SK-N-SH (cell line): ENCODE data around the gene RAB3B. TPM values are rescaled to one million over a fixed set of nuclear protein-coding genes. Genes with fewer than 3 reads are reported as not detected.
"Not testable (repeated sequence)": the region's sequence is repeated elsewhere in the genome, so short reads cannot be mapped to it uniquely, and the experiment has no call there.

ENCODE experiments used
- CTCF ChIA-PET: fragments of 300-600, 350-600 bp; formaldehyde crosslinking; extraction: SDS; loops from one replicate; lab custom pipeline; 2021; lab: Yijun Ruan, JAX
- POLR2A ChIA-PET: fragments of 350-600 bp; sonication (Branson Sonifier 250); formaldehyde crosslinking; extraction: SDS; loops from one replicate; lab custom pipeline; 2020; ENCODE audit warnings: antibody characterized with exemption, inconsistent platforms; lab: Yijun Ruan, JAX
- DNase-seq: peaks from one replicate; pipeline ENCODE4 v3.0.0; 2012
- H2AFZ ChIP-seq: fragments of 200-600 bp; sonication (generic); 2 replicates; pipeline ENCODE4 v1.8.1; 2016; ENCODE audit warnings: antibody characterized with exemption, mild to moderate bottlenecking, low read depth
- H3F3A ChIP-seq: fragments of 200-600 bp; sonication (generic); replicated peaks from 2 replicates; pipeline ENCODE3; 2016; ENCODE audit warnings: antibody characterized with exemption, mild to moderate bottlenecking; ENCODE audit not compliant: insufficient read depth
- H3K27ac ChIP-seq, 2 experiments: fragments of 200-500 bp in 1 of 2; fragments of 200-600 bp in 1 of 2; sonication (Bioruptor generic) in 1 of 2; sonication (generic), shearing (Covaris generic) in 1 of 2; 2 replicates each; pipeline versions ENCODE4 v1.5.1 to v1.6.1; 2014 to 2016; ENCODE audit warnings: low read depth in 2 of 2, inconsistent platforms in 1 of 2, low read length in 1 of 2, mild to moderate bottlenecking in 1 of 2, mixed read lengths in 1 of 2
- H3K27me3 ChIP-seq: fragments of 200-600 bp; sonication (generic), shearing (Covaris generic); 2 replicates; pipeline ENCODE4 v1.6.1; 2016; ENCODE audit warnings: mixed run types; ENCODE audit not compliant: insufficient read depth
- H3K36me3 ChIP-seq, 2 experiments: fragments of 200-500 bp in 1 of 2; fragments of 200-600 bp in 1 of 2; sonication (Bioruptor generic) in 1 of 2; sonication (generic) in 1 of 2; replicated peaks in 1 of 2; 2 replicates each; pipeline versions ENCODE3 to v1.5.1; 2014 to 2016; ENCODE audit warnings: low read length in 1 of 2, mild to moderate bottlenecking in 1 of 2; ENCODE audit not compliant: insufficient read depth in 2 of 2, control insufficient read depth in 1 of 2
- H3K4me1 ChIP-seq, 2 experiments: fragments of 200-500 bp in 1 of 2; fragments of 200-600 bp in 1 of 2; sonication (Bioruptor generic) in 1 of 2; sonication (generic), shearing (Covaris generic) in 1 of 2; 2 replicates each; pipeline versions ENCODE4 v1.5.1 to v1.6.1; 2014 to 2016; ENCODE audit warnings: low read depth in 1 of 2, low read length in 1 of 2, mixed run types in 1 of 2; ENCODE audit not compliant: insufficient read depth in 2 of 2, control insufficient read depth in 1 of 2
- H3K4me2 ChIP-seq: fragments of 200-600 bp; sonication (generic), shearing (Covaris generic); 2 replicates; pipeline ENCODE4 v1.6.1; 2017; ENCODE audit warnings: mixed run types
- H3K4me3 ChIP-seq, 2 experiments: fragments of 200-500 bp in 1 of 2; fragments of 200-600 bp in 1 of 2; sonication (Bioruptor generic) in 1 of 2; sonication (generic), shearing (Covaris generic) in 1 of 2; 2 replicates each; pipeline versions ENCODE4 v1.5.1 to v1.8.1; 2014 to 2016; ENCODE audit warnings: low read depth in 2 of 2, inconsistent platforms in 1 of 2, low read length in 1 of 2, mild to moderate bottlenecking in 1 of 2, mixed read lengths in 1 of 2, moderate library complexity in 1 of 2
- H3K79me2 ChIP-seq: fragments of 200-600 bp; sonication (generic); 2 replicates; pipeline ENCODE4 v1.8.1; 2017; ENCODE audit warnings: mild to moderate bottlenecking; ENCODE audit not compliant: insufficient read depth
- H3K9ac ChIP-seq: fragments of 200-600 bp; sonication (generic); 2 replicates; pipeline ENCODE4 v1.6.1; 2017; ENCODE audit warnings: mixed run types
- H3K9me2 ChIP-seq: fragments of 200-600 bp; sonication (generic); 2 replicates; pipeline ENCODE4 v1.6.1; 2017; ENCODE audit warnings: mixed run types
- H3K9me3 ChIP-seq: fragments of 200-600 bp; sonication (generic); 2 replicates; pipeline ENCODE4 v1.6.1; 2017; ENCODE audit warnings: mixed run types, mild to moderate bottlenecking, moderate library complexity
- H4K20me1 ChIP-seq: fragments of 200-600 bp; sonication (generic); 2 replicates; pipeline ENCODE4 v1.6.1; 2017; ENCODE audit warnings: mild to moderate bottlenecking, mixed run types; ENCODE audit not compliant: insufficient read depth
- CHD2 ChIP-seq: fragments of 150-350 bp; IDR thresholded peaks from 2 replicates; pipeline ENCODE4 v1.6.1; 2018; ENCODE audit warnings: low read length; ENCODE audit not compliant: partially characterized antibody
- CTCF ChIP-seq: fragments of 200-600 bp; sonication (generic); IDR thresholded peaks from 2 replicates; pipeline ENCODE4 v1.6.1; 2017; ENCODE audit warnings: antibody characterized with exemption, mild to moderate bottlenecking, moderate library complexity
- ELF1 ChIP-seq: IDR thresholded peaks from 2 replicates; pipeline ENCODE4 v1.4.0; 2012
- EP300 ChIP-seq, 2 experiments: IDR thresholded peaks; 2 replicates each; pipeline versions ENCODE4 v1.4.0 to v1.6.1; 2012; ENCODE audit warnings: borderline replicate concordance in 1 of 2, low read depth in 1 of 2, low read length in 1 of 2
- FOSL2 ChIP-seq: IDR thresholded peaks from 2 replicates; pipeline ENCODE4 v1.4.0; 2012; ENCODE audit warnings: low read depth, mild to moderate bottlenecking, moderate library complexity, borderline replicate concordance
- FOXJ3 ChIP-seq: sonication (generic); formaldehyde crosslinking; IDR thresholded peaks from 2 replicates; pipeline ENCODE4 v1.5.1; 2020; ENCODE audit warnings: mild to moderate bottlenecking, missing genetic modification reagents
- MEF2A ChIP-seq: IDR thresholded peaks from 2 replicates; pipeline ENCODE4 v1.4.0; 2012; ENCODE audit warnings: low read depth, borderline replicate concordance
- MXI1 ChIP-seq: IDR thresholded peaks from 2 replicates; pipeline ENCODE4 v1.6.1; 2012; ENCODE audit warnings: mild to moderate bottlenecking, low read depth, low read length, improper control_type of control experiment
- RCOR1 ChIP-seq: fragments of 150-350 bp; IDR thresholded peaks from 2 replicates; pipeline ENCODE4 v1.6.1; 2017; ENCODE audit warnings: antibody characterized with exemption, low read length
- REST ChIP-seq: IDR thresholded peaks from 2 replicates; pipeline ENCODE4 v1.6.1; 2012; ENCODE audit warnings: mild to moderate bottlenecking, low read depth, low read length, moderate library complexity
- SIN3A ChIP-seq: IDR thresholded peaks from 2 replicates; pipeline ENCODE4 v1.6.1; 2012; ENCODE audit warnings: low read depth, mild to moderate bottlenecking, low read length, moderate library complexity, borderline replicate concordance
- SMC3 ChIP-seq: IDR thresholded peaks from 2 replicates; pipeline ENCODE4 v1.6.1; 2012; ENCODE audit warnings: low read depth, low read length, improper control_type of control experiment
- TAF1 ChIP-seq: IDR thresholded peaks from 2 replicates; pipeline ENCODE4 v1.6.1; 2012; ENCODE audit warnings: low read depth, mild to moderate bottlenecking, low read length, moderate library complexity, borderline replicate concordance
- USF1 ChIP-seq: IDR thresholded peaks from 2 replicates; pipeline ENCODE4 v1.4.0; 2012; ENCODE audit warnings: low read depth, borderline replicate concordance
- WGBS: methylation state at CpG from one replicate; pipeline ENCODE4 v1.1.6; 2017; ENCODE audit warnings: low lambda C conversion rate; 5-methylcytosine and 5-hydroxymethylcytosine counted together
- polyA plus RNA-seq, 3 experiments: library from polyadenylated mRNA; depleted of rRNA; stranded (reverse); fragments of >200 nt; gene quantifications; 2 replicates each; pipeline ENCODE4 v1.2.3, GENCODE V29; 2012

The RAB3B gene
- polyA plus RNA-seq, 1 of the 3 experiments (the other 2 are of a cell fraction): 10.2 TPM

- TF ChIP-seq SIN3A (no peak), RCOR1 (no peak), SMC3 (no peak), ELF1 (no peak), CHD2 (no peak), EP300 (IDR thresholded peaks at IDR 0.05; ENCODE audit: borderline replicate concordance in 1 of 2, low read depth in 1 of 2, low read length in 1 of 2) (no peak), USF1 (no peak), MEF2A (no peak)
- TF ChIP-seq, all 33 proteins: peak for 0
- Histone ChIP-seq H3K4me1 (peaks cover 4 to 5% of the 10 kb centered on the region in 2 experiments; a peak in 1 of 4 replicates), H3K9me3 (no peaks in the 10 kb centered on the region), H4K20me1 (peaks cover 6% of the 10 kb centered on the region), H3K27ac (no peak overlapping the region), H2AFZ (no peak overlapping the region), H3K4me2 (peak overlapping the region; percentile 53; the same call in 1 of the 2 replicates), H3K9ac (no peak overlapping the region), H3K4me3 (no peak overlapping the region), H3K36me3 (peaks cover 0 to 14% of the 10 kb centered on the region in 2 experiments), H3K27me3 (no peaks in the 10 kb centered on the region), H3K9me2 (no peaks in the 10 kb centered on the region), H3K79me2 (peaks cover 82% of the 10 kb centered on the region), H3F3A (peaks cover 8% of the 10 kb centered on the region)
- no peak for DNase-seq
- ChIA-PET CTCF (interaction anchor here (1.3 kb wide), 1 partner anchor 11 kb away, joined by 3 read pairs; no protein-coding TSS in a partner anchor), POLR2A (no interaction called here)
- whole genome bisulfite sequencing: 84% methylated on average over 6 of the region's 6 CpGs
Measured at GRCh38 chr1:51875291-51875772, 115.2 kb downstream of the RAB3B start.

- H3F3A ChIP-seq, CTCF ChIA-PET, H2AFZ ChIP-seq, H3K4me3 ChIP-seq, POLR2A ChIA-PET, H3K9ac ChIP-seq, DNase-seq, H3K9me3 ChIP-seq, H3K9me2 ChIP-seq, H3K27ac ChIP-seq, H3K4me2 ChIP-seq, H3K4me1 ChIP-seq, H3K27me3 ChIP-seq: not testable (repeated sequence)
- Histone ChIP-seq H3K36me3 (peaks cover 0 to 14% of the 10 kb centered on the region in 2 experiments), H4K20me1 (peaks cover 22% of the 10 kb centered on the region), H3K79me2 (peaks cover 100% of the 10 kb centered on the region)
- 94% methylated on average over 1 of the region's 1 CpG for WGBS
Measured at GRCh38 chr1:51873270-51873669, 117.2 kb downstream of the RAB3B start.

GRCh38 chr1:51871351-51871975, 119.0 kb downstream of the RAB3B start:
- POLR2A ChIA-PET: interaction anchor here (0.6 kb wide), 1 partner anchor 231 kb away, joined by 5 read pairs; no protein-coding TSS in a partner anchor
- peaks cover 100% of the 10 kb centered on the region for H3K79me2 ChIP-seq
- peaks cover 0 to 16% of the 10 kb centered on the region in 2 experiments for H3K36me3 ChIP-seq
- no peaks in the 10 kb centered on the region for H3K9me2 ChIP-seq
- no peak for DNase-seq
- H3K27me3 ChIP-seq: no peaks in the 10 kb centered on the region
- no peak overlapping the region for H3K9ac ChIP-seq
- peaks cover 8% of the 10 kb centered on the region for H3F3A ChIP-seq
- no peak overlapping the region for H3K4me3 ChIP-seq
- peaks cover 0 to 9% of the 10 kb centered on the region in 2 experiments; a peak in 2 of 4 replicates for H3K4me1 ChIP-seq
- H3K9me3 ChIP-seq: no peaks in the 10 kb centered on the region
- H2AFZ ChIP-seq: no peak overlapping the region
- 97% methylated on average over 6 of the region's 6 CpGs for WGBS
- H4K20me1 ChIP-seq: peaks cover 36% of the 10 kb centered on the region
- H3K27ac ChIP-seq: no peak overlapping the region
- CTCF ChIA-PET: interaction anchor here (0.8 to 1.2 kb wide), 2 partner anchors 12 to 25 kb away, joined by 3 read pairs; no protein-coding TSS in a partner anchor
- H3K4me2 ChIP-seq: no peak overlapping the region
- TF ChIP-seq EP300 (IDR thresholded peaks at IDR 0.05; ENCODE audit: borderline replicate concordance in 1 of 2, low read depth in 1 of 2, low read length in 1 of 2): no peak
- TF ChIP-seq MXI1: no peak
- no peak for TF ChIP-seq FOSL2
- TF ChIP-seq CTCF: no peak
- no peak for TF ChIP-seq REST
- TF ChIP-seq TAF1: no peak
- no peak for TF ChIP-seq FOXJ3 (CRISPR knock-in tag)
